COLO668 (cell line): ENCODE results near the gene EOMES.

Experiments
- DNase-seq: peaks from one replicate; lab custom pipeline; 2025; ENCODE audit not compliant: unreplicated experiment; lab: John Stamatoyannopoulos, UW

Gene EOMES

GRCh38 chr3:27720899-27721716, 1.0 kb downstream of the EOMES start:
- DNase-seq = peak; percentile 23

DNA sequence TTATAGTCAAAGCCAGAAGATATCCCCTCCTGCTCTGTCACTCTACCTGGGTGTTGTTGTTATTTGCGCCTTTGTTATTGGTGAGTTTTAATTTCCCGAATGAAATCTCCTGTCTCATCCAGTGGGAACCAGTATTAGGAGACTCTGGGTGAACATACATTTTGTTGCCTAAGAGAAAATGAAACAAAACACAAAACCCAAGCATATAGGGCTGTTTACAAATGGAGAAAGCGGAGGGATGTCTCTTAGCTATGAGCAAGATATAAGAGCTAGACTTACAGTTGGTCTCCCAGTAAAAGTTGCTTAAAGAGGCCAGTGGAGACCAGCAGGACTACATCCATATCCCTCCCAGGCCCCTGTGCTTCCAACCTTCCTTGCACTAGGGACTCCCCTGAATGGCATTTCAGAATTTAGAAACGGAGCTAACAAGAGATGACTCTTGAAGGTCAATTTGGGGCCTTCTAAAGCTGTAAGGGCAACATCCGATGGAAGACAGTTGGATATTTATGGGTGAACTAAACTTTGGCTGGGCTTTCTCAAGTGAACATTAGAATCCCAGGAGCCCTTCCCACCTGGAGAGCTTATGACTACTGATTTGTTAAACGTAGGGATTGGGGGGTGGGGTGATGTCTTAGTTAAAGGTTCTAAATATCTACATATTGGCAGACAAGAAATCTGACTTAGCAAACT, 2.7 kb downstream of the EOMES start:
- no peak for DNase-seq

DNA sequence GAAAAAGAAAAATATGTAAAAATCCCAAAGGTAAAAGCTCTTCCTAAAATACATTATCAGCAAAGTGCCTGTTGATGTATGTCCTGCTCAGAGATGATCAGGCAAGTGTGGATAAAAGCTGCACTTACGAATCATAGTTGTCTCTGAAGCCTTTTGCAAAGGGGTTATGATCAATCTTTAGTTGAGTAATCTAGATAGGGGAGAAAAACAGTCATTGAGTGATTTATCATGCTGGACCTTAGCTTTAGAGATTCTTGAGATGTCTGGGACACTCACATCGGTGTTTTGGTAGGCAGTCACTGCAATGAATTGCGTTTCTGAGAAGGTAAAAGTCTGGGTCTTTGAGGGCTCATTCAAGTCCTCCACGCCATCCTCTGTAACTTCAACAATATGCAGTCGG, 3.7 kb downstream of the EOMES start:
- DNase-seq = no peak

GRCh38 chr3:27717200-27717852, 4.8 kb downstream of the EOMES start:
- DNase-seq = no peak

DNA sequence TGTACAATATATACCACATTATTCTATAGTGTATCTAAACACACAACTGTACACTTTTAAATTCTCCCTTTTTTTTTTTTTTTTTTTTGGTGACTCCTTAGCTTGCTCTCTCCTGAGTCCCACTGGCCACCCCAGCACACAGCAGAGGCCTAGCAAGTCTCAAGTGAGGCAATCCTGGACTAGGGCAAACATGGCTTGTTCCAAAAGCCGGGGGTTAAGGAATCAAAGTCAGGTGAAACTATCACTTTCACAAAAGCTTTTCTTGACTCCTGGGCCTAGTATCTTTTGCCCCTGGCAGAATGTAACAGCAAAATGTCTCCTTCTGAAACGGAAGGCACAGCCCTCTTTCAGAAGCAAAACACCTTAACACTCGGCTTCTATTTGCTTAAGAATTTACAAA, 5.8 kb downstream of the EOMES start:
- DNase-seq = no peak

DNA sequence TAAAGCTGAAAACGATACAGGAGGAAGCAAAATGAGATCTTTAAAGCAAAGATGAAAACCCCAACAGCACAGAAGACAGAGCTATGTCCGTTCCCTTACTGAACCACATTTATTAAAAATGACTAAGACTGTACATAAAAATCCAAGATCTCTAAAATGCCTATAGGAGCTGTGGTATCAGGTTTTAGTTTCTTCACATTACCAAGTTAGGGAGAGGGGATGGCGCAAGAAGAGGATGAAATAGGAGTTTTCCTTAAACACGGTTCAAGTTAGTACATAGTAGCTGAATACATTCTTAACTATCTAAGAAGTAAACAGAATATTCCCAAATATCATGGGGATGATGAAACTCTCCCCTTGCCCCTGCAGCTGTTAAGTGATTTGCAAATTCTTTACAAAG, 6.3 kb downstream of the EOMES start:
- DNase-seq = no peak

DNA sequence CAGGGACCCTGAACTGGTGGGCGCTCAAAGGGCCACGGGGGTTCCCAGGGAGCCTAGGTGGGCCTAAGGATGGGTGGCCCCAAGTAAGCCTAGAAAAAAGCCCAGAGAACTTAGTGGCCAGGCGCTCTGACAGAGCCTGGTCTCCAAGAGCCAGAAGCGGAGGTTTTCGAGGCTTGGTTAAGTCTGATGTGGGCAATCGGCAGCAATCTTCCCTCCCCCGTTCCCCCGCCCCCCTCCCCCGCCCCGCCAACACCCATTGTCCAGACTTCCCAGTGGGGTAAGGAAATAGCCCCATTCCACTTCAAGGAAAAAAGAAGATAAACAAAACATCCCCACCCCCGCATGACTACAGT, 6.7 kb downstream of the EOMES start:
- no peak for DNase-seq

GRCh38 chr3:27714692-27715453, 7.2 kb downstream of the EOMES start:
- peak; percentile 8 for DNase-seq

- DNase-seq = peak; percentile 7
These were observed 8.0 kb downstream of the EOMES start for GRCh38 chr3:27714146-27714526.

GRCh38 chr3:27713435-27714145, 8.5 kb downstream of the EOMES start:
- DNase-seq = no peak

DNA sequence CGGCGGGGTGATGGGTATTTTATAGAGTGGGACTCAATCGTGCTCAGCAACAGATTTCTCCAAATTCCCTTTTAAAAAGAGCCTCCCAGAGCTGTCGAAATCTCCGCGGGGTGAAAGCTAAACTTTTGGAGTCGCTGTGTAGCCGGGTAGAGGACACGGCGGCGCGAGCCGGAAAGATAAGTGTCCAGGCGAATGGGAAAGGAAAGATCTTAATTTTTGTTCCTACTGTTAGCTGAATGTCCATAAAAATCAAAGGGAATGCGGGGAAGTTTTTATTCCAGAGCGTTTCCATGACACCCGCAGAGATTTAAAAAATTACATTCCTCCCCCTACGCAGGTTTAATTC, 9.1 kb downstream of the EOMES start:
- DNase-seq = no peak

- DNase-seq = peak; percentile 56
These were observed 9.7 kb downstream of the EOMES start for GRCh38 chr3:27712136-27713077.

- no peak for DNase-seq
These were observed 13.9 kb downstream of the EOMES start for GRCh38 chr3:27708250-27708649.

DNA sequence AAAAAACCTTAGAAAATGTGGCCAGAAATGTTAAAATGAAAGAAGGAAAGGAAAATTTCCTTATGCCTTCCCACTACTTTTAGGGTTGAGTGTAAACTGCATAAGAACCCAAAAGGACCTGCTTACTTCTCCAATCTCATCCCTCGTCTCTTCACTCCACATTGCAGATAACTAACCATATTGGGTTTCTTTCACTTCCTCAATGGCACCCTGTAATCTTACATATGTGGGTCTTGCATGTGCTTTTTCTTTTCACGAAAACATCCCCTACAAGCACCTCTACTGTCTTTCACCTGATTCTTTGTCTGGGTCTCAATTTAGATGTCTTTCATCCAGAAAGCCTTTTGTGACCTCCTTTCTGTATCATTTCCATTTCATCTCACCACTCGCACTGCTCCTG, 23.1 kb downstream of the EOMES start:
- no peak for DNase-seq

- peak; percentile 8 for DNase-seq
These were observed 25.2 kb downstream of the EOMES start for GRCh38 chr3:27696906-27697305.

- DNase-seq = no peak
These were observed 26.5 kb downstream of the EOMES start for GRCh38 chr3:27695636-27696035.

DNA sequence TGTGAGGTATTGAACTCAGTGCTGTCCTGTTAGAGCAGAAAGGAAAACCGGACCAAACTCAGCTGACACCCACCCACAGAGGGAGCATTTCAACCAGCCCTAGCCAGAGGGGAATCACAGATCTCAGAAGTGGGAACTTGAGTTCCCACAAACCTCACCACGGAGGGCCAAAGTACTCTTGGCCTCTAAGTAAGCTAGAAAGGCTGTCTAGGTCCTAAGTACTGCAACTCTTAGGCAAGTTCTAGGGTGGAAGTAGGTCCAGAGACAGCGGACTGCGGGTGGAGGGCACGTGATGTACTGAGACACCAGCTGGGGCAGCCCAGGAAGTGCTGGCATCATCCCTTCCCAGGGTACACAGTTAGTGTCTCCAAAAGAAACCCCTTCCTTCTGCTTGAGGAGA, 34.1 kb downstream of the EOMES start:
- no peak for DNase-seq

DNA sequence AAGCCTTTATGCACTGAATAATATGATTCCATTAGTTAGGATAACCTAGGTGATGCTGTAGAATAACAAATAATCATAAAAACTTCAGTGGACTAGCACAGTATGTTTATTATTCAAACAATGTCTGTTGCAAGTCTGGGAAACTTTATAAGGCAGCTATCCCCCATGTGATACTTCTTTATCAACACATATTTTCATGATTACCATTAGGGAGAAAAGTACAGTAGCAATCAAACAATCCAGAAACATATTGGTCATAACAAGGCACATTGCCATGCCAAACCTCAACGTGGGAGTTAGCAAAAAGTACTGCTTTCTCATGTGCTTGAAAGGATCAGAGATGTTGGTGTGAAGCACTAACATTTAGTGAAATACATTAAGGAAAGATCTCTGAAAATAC, 35.5 kb downstream of the EOMES start:
- DNase-seq = no peak

DNA sequence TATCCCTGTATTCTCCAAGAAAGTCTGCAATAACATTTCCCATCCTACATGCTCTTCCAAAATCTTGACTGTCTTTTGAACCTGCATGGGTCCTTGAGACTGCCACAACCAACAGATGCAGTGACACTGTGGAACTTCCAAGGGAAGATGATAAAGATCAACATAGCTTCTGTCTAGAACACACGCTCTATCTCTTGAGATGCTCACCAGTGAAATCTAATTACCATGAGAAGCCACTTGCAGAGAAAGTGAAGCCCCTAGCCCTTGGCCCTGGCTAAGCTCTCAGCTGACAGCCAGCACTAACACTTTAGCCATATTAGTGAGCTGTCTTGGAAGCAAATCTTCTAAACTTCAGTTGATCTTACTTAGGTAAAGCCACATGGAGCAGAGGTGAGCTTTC, 36.6 kb downstream of the EOMES start:
- DNase-seq = no peak

- DNase-seq = no peak
These were observed 37.8 kb downstream of the EOMES start for GRCh38 chr3:27684302-27684701.
